Measurements from ENCODE around the gene HERC4.

- TF ChIP-seq JUND (IDR thresholded peaks at IDR 0.05), result no peak
- TF ChIP-seq, protein P1, sequence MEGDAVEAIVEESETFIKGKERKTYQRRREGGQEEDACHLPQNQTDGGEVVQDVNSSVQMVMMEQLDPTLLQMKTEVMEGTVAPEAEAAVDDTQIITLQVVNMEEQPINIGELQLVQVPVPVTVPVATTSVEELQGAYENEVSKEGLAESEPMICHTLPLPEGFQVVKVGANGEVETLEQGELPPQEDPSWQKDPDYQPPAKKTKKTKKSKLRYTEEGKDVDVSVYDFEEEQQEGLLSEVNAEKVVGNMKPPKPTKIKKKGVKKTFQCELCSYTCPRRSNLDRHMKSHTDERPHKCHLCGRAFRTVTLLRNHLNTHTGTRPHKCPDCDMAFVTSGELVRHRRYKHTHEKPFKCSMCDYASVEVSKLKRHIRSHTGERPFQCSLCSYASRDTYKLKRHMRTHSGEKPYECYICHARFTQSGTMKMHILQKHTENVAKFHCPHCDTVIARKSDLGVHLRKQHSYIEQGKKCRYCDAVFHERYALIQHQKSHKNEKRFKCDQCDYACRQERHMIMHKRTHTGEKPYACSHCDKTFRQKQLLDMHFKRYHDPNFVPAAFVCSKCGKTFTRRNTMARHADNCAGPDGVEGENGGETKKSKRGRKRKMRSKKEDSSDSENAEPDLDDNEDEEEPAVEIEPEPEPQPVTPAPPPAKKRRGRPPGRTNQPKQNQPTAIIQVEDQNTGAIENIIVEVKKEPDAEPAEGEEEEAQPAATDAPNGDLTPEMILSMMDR (IDR thresholded peaks at IDR 0.05 in 2 of 3, conservative IDR thresholded peaks at IDR 0.05 in 1 of 3; ENCODE audit: borderline replicate concordance in 1 of 3, insufficient read depth in 1 of 3, low read depth in 2 of 3, low read length in 2 of 3), result no peak
- TF ChIP-seq CEBPB (IDR thresholded peaks at IDR 0.05; ENCODE audit: low read depth), result no peak
- TF ChIP-seq ZNF274 (IDR thresholded peaks at IDR 0.05; ENCODE audit: low read depth, low read length), result no peak
- TF ChIP-seq, protein P2, sequence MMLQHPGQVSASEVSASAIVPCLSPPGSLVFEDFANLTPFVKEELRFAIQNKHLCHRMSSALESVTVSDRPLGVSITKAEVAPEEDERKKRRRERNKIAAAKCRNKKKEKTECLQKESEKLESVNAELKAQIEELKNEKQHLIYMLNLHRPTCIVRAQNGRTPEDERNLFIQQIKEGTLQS (IDR thresholded peaks at IDR 0.05), result no peak
- peak; percentile 93 for TF ChIP-seq MAX (IDR thresholded peaks at IDR 0.05)
- peak; percentile 82 for TF ChIP-seq POLR2AphosphoS5 (IDR thresholded peaks at IDR 0.05; ENCODE audit: low read depth, low read length)
- no peak for TF ChIP-seq CBX3 (IDR thresholded peaks at IDR 0.05; ENCODE audit: low read depth)
- TF ChIP-seq SRF (IDR thresholded peaks at IDR 0.05; ENCODE audit: low read depth), result no peak
- TF ChIP-seq POLR2A (IDR thresholded peaks at IDR 0.05; ENCODE audit: borderline replicate concordance, extremely low read depth, insufficient read depth, insufficient read length), result no peak
- peak; percentile 25; the same call in 1 of the 2 replicates for TF ChIP-seq SP1 (IDR thresholded peaks at IDR 0.05; ENCODE audit: low read depth)
- TF ChIP-seq YY1 (IDR thresholded peaks at IDR 0.05; ENCODE audit: extremely low read depth, insufficient replicate concordance, low read depth, low read length), result peak; percentile 11
- TF ChIP-seq ZFX (IDR thresholded peaks at IDR 0.05), result peak; percentile 81
- peak; percentile 80 for TF ChIP-seq EGR1 (IDR thresholded peaks at IDR 0.05; ENCODE audit: low read depth)
These were observed at the start of gene HERC4 for GRCh38 chr10:68074775-68075549.
